GM04504 (cell line): ENCODE results near the gene C1QTNF6.
"Not testable (repeated sequence)": the region's sequence is repeated elsewhere in the genome, so short reads cannot be mapped to it uniquely, and the experiment has no call there.

Source experiments
- DNase-seq: peaks from one replicate; pipeline ENCODE4 v3.0.0-alpha.2; 2012; ENCODE audit warnings: low read depth

C1QTNF6 gene

DNA sequence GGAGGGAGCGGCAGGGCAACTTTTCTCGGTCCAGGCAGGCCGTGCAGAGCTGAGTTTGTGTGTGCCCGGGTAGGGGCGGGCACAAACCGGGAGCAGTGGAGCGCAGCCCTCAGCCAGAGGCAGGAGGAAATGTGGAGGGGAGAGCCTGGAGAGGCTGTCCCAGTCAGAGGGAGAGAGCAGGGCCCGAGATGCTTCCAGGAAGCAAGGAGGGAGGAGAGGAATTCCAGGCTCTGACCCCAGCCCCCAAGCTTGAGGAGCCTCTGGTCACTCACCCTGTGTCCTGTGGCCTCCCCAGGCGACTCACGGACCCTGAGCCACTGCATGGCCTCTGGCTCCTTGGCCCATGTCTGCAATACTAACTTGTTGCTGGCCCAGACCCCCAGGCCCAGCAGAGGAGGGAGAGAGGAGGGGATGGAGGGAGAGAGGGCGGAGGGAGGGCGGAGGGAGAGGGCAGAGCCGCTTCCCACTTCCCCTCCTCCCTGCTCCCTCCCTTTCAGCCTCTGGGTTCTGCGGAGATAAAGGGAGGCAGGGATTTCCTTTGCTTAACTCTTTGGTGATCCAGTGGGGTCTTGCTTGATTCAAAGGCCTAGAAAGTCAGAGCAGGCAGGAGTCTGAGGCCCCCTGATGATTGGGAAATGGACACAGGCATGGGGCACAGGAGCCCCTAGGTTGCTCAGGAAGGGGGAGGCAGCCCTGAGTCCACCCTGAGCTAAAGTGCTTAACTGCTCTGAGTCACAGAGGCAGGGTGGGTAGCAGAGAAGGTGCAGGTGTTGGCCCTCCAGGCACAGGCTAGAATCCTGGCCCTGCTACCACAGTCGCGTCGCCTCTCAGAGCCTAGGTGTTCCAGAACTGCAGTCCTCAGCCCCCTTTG lies at the start of gene C1QTNF6:
TSS of gene C1QTNF6 (minus strand) at position 357 of the 871 bp plus-strand sequence. CDS start at position 323, 34 bp downstream.
- DNase-seq, result no peak

DNA sequence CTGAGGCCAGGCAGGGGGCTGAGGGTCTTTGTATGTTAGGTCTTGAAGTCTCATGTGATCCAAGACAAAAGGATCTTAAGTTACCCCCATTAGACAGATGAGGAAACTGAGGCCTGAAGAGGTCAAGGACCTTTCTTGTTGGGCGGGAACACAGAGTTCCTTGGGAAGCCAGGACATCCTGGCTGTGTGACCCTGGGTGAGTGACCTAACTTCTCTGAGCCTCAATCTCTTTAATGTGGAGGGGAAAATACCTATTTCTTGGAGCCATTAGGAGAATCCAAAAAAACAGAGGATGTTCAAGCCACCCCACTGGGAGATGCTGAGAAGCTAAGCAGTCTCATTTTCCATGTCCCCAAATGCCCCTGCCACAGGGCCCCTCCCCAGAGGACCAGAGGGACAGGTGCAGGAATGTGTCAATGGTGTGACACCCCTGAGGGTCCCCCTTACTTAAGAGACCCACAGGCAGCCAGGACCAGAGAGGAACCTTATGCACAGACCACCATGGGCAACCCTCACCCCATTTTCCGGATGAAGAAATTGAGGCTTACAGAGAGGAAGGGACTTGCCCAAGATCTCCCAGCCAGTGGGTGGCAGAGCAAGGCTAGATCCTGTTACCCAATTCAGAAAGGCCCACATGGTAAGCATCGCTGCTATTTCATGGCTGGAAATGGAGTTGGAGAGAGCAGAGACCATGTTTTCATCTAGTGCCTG lies 48.0 kb upstream of the C1QTNF6 start:
- no peak for DNase-seq

DNA sequence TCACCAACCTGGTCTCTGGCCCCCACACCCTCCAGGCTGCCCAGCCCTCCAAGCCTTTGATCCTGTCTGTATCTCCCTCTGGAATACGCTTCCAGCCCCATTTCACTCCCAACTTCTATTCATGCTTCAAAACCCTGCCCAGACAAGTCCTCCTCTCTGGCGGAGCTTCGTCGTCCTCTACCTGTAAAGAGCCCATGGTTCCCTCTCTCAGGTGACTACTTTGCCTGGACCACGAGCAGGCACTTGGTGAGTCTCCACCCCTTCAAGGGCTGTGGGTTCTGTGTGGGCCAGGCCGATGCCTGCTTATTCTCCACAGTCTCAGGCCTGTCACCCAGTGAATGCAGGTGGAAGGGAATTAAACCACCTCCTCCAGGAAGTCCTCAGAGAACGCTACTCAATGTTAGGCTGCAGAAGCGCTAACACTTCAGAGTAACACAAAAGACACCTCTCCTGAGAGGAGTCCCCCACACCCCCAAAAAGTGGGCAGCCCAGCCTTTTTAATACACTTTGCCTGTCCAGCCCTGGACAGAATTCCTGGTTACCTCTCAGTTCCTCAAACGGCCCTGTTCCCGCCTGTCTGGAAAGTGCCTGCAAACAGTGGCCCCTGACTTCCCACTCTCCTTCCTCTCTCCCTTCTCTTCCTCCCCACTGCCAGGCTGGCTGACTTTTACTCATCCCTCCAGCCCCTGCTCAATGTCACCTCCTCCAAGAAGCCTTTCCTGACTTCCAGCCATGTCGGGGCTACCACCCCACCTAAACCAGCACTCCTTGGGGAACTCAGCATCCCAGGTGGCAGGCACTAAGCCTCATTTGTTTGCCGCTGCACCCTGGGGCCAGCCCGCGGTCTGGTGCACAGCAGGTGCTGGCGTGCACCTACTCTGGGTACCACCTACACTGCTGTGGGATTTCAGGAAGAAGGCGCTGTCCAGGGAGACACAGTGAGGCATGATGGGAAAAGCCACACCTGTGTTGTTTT lies 47.0 kb upstream of the C1QTNF6 start:
- DNase-seq, result no peak

DNA sequence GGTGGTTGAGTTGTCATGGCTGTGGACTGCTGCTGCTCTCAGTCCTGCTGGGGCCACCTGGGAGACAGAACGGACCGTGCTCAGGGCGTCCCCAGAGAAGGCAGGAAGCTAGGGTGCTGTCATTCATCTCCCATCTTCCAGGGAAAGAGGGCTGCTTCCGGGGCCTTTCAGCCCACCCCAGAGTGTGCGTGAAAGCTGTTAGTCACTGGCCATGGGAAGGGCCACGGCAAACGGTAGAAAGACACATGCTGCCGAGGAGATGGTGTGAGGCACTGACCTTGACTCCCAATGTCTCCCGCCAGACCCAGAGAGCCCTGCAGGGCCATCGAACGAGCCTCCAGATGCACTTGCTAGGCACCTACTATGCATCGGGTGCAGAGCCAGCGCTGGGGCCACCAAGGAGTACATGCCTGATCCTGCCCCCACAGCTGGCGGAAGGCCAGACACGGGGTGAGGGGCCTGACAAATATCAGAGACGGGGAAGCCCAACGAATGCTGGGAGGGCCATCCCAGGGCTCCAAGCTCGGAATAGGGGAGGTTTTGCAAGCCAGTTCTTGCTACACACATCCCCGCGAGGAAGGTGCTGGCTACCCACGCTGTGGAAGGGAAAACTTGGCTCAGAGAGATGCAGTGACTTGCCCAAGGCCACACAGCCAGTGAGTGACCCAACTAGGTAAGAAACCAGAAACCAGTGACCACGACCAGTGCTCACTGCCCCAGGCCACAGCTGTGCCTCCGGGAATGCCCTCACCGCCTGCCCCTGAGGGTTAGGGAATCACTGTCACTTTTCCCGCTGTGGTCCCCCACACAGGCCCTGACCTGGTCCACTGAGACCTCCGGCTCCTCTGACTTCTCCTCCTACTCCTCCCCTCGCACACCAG lies 45.9 kb upstream of the C1QTNF6 start:
- DNase-seq, result no peak

DNA sequence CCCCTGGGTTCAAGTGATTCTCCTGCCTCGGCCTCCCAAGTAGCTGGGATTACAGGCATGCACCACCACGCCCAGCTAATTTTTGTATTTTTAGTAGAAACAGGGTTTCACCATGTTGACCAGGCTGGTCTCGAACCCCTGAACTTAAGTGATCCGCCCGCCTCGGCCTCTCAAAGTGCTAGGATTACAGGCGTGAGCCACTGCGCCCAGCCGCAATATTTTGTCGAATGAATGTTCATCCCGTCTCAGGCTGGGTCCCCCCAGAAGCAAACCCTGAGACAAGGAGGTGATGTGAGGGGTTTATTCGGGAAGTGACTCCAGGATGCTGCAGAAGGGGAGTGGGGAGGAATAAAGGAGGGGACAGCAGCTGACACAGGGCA lies 45.3 kb upstream of the C1QTNF6 start:
- not testable (repeated sequence) for DNase-seq

DNA sequence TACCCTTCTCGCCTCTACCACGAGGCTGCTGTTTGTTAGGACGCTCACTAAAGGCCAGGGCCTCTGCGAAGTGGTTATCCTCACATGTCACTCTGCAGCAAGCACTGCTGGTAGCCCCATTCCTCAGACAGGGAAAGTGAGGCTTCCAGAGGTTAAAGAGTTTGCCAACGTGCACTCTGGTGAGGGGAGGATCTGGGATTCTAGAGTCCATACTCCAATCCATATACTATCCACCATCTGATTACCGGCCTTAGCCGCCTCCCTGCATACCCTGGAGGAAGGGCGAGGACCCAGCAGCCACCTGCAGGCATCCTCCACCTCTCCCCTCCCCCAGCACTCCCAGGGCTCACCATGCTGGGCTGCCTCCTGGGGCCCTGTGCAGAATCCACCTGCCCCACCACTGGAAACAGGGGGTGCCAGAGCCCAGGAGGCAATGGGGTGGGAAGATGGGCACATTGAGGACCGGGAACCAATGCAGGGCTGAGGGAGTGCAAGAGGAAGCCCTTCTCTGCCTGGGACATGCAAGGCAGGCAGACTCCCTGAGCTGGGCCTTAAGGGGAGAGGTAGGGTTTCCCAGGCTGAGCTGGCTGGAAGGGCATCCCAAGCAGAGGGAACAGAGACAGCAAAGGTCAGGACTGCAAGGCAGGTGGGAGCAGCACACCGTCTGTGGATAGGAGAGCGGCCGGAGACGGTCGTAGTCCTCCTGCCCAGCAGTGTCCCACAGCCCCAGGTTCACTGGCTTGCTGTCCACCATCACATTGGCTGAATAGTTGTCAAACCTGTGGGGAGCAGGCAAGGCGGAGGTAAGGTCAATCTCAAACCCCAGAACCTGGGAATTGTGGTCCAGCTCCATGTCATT lies 44.3 kb upstream of the C1QTNF6 start:
- no peak for DNase-seq

DNA sequence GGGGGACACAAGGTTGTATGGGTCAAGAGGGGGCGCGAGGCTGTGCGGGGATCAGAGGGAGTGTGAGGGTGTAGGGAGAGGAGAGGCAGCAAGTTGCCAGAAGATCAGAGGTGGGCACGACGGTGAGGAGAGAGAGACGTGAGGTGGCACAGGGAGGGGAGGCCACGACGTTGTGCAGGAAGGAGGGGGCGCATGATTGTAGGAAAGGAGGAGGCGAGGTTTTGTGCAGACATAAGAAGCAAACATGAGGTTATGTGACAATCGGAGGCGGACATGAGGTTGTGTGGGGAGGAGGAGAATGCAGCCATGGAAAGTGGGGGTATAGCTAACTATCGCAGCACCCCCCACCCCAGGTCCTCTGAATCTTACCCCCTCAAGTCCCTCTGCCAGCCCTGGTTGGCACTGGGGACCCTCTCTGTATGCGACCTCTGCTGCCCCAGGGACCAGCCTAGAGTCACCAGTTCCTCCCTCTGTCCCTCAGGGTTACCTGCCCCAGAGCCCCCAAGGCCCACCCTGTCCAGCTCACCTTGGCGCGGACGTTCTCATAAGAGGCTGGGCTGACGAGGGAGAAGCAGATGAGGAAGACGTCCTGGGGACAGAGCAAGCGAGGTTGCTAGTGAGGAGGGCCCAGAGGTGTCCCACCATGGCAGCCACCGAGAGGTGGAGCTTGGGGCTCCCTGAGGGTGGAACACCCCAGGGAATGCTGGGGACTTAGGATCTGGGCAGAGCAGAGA lies 43.5 kb upstream of the C1QTNF6 start:
- no peak for DNase-seq

DNA sequence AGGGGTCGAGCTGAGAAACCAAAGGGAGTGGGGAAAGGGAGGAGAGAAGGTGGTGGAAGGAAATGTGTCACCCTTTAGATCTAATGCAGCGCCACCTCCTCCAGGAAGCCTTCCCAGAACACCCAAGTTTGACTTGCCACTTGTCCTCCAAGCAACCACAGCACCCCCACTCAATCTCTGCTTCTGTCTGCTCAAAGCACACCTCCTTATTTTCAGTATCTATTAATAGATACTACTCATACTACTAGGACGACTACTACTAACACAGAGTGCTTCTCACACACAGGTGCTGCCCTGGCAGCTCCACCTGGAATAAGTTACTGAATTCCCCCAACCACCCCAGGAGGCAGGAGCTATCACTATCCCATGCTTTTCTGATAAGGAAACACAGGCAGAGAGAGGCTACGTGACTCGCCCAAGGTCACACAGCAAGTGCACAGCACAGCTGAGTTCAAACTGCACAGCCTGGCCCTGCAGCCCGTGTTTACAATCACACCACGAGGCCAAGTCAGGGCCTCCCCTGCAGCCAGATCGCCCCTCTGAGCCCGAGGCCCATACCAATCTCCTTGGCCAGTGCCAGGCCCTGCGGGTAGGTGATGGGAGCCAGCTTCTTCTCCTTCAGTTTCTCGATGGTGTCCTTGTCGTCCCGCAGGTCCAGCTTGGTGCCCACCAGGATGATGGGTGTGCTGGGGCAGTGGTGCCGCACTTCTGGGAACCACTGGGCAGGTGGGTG lies 42.8 kb upstream of the C1QTNF6 start:
- DNase-seq, result no peak

DNA sequence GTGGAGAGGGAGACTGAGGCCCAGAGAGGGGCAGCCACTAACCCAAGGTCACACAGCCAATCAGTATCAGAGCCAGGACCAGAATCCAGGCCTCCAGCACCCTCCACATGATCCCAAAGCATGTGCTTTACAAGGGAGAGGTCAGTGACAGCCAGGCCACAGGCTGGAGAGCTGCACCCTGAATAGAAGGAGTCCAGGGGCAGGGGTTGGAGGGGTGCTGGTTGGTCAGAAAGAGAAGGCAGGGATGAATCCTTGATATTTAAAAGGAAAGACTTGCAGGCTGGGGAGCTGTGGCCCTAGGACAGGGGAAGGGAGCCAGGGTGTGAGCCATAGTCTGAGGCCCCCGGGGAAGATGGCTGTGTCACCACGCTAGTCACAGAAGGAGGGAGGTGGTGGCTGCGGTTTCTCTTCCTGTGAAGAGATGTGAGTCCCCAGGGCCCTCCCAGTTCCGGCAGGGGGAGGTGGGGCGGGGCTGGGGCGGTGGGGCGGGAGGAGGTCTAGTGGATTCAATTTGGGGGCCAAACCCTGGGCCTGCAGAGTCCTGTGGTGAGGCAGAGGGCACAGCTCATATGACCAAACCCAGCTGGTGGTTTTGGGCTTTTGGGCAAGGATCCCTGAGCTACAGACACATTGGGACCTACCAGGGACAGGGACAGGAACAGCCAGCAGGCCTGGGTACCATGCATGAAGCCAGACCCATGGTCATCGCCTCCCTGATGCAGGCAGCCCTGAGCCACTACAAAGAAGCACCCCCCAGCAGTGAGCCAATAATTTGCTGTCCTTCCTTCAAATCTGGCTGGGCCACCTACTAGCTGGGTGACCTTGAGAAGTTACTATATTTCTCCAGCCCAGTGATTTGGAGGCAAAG lies 42.0 kb upstream of the C1QTNF6 start:
- DNase-seq, result peak; percentile 45

DNA sequence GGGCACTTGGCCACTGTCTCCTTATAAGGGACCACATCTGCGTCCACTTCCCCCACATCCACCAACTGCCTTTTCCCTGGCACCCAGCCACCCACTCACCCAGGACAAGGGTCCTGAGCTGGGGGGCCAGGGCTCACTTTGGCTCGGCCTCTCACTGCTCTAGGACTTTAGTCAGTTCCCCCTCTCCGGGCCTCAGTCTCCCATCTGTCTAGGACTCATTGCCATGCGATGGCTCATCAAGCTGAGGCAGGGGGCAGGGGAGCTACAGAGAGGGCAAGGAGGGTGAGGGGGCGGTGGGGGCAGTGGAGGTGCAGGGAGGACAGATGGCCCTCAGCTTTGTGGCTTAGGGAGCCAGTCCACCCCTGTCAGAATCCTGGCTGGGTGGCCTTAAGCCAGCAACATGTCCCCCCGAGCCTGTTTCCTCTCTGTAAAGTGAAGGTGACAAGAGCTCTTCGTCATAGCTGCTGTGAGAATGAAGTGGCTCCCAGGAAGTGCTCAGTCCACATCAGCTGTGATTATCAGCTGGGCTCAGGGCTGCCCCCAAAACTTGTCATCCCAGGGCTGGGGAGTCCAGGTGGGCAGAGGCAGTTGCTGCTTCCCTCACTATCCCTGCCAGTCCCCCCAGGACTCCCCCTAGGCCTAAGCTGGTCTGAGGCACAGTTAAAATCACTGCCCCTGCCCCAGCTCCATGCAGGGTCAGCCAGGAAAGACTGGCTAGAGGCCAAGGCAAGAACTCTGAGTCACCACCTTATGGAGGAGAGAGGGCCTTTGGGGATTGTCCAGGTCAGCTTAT lies 41.2 kb upstream of the C1QTNF6 start:
- peak; percentile 67 for DNase-seq

DNA sequence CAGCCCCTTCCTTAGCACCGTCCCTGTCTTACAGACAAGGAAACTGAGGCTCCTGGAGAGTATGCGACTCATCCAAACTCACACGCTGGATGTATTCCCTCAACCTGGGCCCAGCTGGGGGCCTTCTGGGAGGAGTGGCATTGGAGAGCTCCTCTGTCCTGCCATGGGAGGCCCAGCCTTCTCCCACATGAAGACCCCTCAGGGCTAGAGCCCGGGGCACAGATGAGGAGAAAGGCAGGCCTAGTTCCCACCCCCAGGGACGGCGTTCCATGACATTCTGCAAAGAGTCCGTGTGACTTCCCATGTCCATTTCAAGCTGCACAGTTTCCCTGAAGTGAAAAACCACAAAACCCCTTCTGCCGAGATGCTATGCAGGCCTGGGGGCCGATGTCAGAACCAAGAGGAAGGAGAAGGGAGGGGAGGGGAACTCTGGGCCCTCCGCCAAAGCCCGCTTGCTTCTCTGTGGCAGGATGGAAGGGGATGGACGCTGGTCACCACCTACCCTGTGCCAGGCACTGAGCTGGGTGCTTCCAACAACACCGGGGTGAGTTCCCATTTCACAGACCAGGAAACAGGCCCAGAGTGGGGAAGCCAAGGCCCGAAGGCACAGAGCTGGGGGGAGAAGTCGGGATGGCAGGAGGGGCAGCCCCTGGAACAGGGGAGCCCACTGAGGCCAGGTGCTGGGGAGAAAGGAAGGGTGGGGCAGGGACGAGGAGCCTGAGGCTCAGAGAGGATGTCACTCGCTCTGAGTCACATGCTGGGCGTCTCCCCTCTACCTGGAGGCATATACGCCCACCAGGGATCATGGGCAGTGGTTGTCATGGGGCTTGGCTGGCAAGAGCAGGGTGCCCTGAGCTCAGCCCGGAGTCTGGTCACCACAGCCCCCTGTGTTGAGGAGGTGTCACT lies 40.3 kb upstream of the C1QTNF6 start:
- DNase-seq, result no peak

DNA sequence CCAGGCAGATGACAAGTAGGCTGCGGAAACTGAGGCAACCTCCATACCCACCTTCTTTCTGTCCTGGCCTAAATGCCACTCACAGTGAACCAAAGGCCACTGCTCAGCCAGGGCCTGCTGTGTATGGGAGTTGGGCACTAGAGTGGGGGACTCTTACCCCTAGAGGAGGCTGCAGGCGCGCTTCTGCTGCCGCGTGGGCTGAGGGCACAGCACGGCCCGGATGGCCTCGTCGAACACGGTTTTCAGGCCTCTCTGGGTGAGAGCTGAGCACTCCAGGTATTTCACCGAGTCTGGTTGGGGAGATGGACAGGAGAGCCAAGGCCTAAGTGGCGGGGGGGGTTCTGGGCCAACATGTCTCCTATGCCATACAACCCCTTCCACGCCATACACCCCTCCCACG lies 38.5 kb upstream of the C1QTNF6 start:
- no peak for DNase-seq

DNA sequence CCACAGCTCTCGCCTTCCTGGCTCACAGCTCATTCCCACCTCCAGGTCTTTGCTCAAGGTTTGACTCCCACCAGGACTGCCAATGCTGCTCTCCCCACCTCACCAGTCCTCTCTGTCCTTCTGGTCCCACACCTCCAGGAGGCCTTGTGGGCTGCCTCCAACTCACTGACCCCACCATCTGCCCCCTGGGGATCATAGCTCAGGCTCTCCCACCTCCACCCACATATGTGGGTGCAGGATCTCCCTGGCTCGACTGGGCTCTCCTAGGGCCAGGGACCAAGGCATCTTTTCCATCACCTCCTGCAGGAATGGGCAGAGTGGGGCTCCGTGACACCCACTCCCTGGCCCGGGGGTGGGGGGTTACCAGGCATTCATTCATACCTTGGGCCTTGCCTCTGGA lies 38.0 kb upstream of the C1QTNF6 start:
- no peak for DNase-seq

DNA sequence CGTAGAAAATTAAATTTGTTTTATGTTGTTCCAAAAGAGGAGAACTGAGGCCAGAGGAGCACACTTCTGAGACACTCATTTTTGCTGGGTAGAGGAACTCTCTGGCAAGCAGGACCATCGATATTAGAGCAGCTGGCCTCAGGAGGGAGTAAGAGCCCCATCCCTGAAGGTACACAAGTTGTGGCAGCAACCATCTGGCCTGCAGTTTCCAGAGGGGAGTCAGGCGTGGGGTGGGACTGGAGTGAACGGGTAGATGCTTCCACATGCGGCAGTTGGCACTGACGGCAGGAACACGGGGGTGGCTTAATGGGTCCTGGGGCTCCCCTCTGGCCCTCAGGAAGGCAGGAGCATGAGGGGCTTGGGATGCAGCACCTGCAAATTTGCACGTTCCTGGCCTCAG lies 37.4 kb upstream of the C1QTNF6 start:
- DNase-seq, result no peak

DNA sequence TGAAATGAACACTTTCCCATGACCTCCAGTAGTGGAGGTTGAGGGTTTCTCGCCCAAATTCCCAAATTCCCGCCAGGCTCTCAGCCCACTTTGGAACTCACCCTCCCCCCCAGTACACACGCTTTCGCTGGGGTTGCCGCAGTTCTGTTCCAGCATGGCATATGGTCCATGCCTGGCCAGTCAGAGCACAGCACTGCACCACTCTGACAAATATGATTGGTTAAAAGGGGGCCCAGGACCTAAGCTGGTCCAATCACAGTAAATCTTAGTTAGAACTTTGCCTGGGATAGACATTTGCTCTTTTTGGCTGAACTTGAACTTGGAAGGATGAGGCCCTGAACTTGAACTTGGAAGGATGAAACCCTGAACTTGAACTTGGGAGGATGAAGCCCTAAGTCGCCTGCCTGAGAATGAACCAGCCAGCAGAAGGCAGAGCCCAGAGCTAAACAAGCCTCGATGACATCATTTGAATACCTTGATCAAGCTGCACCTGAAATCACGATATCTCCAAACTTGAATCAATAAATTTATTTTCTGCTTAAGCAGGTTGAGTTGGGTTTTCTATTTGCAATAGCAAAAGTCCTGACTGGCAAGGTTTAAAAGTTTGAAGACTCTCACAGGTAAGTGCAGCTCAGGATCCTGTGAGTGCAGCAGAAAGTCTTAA lies 36.8 kb upstream of the C1QTNF6 start:
- DNase-seq, result no peak
